Panc1 (cell line): ENCODE data around the gene CACNG3. TPM values are rescaled to one million over a fixed set of nuclear protein-coding genes. Genes with fewer than 3 reads are reported as not detected.

Experiments used
- ATAC-seq: fragments of 200-7000 bp; cut with Tn5 transposase; 2 replicates; pipeline ENCODE4 v1.9.1; 2020; ENCODE audit warnings: mild to moderate bottlenecking, moderate library complexity
- BruUV-seq: library from RNA; stranded (reverse); fragments of 400-500 nt; replicated peaks from 2 replicates; lab custom pipeline; 2021; lab: Mats Ljungman, UMichigan
- CTCF ChIA-PET: fragments of 300-600 bp; sonication (Branson Sonifier 250); formaldehyde crosslinking; loops from one replicate; lab custom pipeline; 2022; ENCODE audit warnings: antibody characterized with exemption; lab: Charles Lee
- POLR2A ChIA-PET: fragments of 300-600 bp; sonication (Branson Sonifier 250); formaldehyde crosslinking; loops from one replicate; lab custom pipeline; 2022; ENCODE audit warnings: antibody characterized with exemption; lab: Charles Lee
- DNase-seq: peaks from one replicate; pipeline ENCODE4 v3.0.0-alpha.2; 2010; ENCODE audit warnings: low read depth, low spot score
- H3K27ac ChIP-seq: 2 replicates; pipeline ENCODE4 v1.5.1; 2011; ENCODE audit warnings: mild to moderate bottlenecking, low read length, inconsistent platforms
- H3K27me3 ChIP-seq: fragments of 200-500 bp; sonication (Bioruptor generic); 2 replicates; pipeline ENCODE4 v1.6.0; 2014; ENCODE audit warnings: low read length, inconsistent platforms; ENCODE audit not compliant: control insufficient read depth, insufficient read depth
- H3K36me3 ChIP-seq: fragments of 200-500 bp; sonication (Bioruptor generic); 2 replicates; pipeline ENCODE4 v1.5.1; 2014; ENCODE audit warnings: inconsistent platforms, mild to moderate bottlenecking, low read length, moderate library complexity; ENCODE audit not compliant: control insufficient read depth, insufficient read depth
- H3K4me1 ChIP-seq: 2 replicates; pipeline ENCODE4 v1.5.1; 2011; ENCODE audit warnings: inconsistent platforms, mild to moderate bottlenecking, low read length, moderate library complexity; ENCODE audit not compliant: control insufficient read depth, insufficient read depth
- H3K4me3 ChIP-seq, 2 experiments: 2 replicates each; pipeline ENCODE4 v1.5.1; 2011 to 2012; ENCODE audit warnings: low read depth in 2 of 2, low read length in 2 of 2, mild to moderate bottlenecking in 2 of 2, inconsistent platforms in 1 of 2, moderate library complexity in 1 of 2
- H3K9me3 ChIP-seq: fragments of 200-500 bp; sonication (Bioruptor generic); 2 replicates; pipeline ENCODE4 v1.5.1; 2014; ENCODE audit warnings: low read depth, mild to moderate bottlenecking, inconsistent platforms, low read length, moderate library complexity; ENCODE audit not compliant: control insufficient read depth, insufficient read depth
- POLR2AphosphoS5 ChIP-seq: IDR thresholded peaks from 2 replicates; pipeline ENCODE4 v1.6.1; 2012; ENCODE audit warnings: mild to moderate bottlenecking, low read depth, low read length, moderate library complexity
- SIN3A ChIP-seq: IDR thresholded peaks from 2 replicates; pipeline ENCODE4 v1.6.1; 2012; ENCODE audit warnings: low read depth, mild to moderate bottlenecking, low read length, moderate library complexity, borderline replicate concordance; ENCODE audit not compliant: insufficient read depth
- in situ Hi-C: cut with HindIII; loops from 2 replicates; pipeline ENCODE4 v1.10.0; 2016; ENCODE audit warnings: low sequenced_read_pairs, low pct_unique_long_range_greater_than_20kb
- intact Hi-C: fragments of 100-400 bp; cut with micrococcal nuclease; formaldehyde crosslinking; loops from one replicate; pipeline ENCODE4 v1.10.0; 2022; ENCODE audit not compliant: unreplicated experiment
- total RNA-seq: library from RNA; stranded (reverse); gene quantifications from one replicate; pipeline ENCODE4 v1.2.1, GENCODE V29; 2021; ENCODE audit not compliant: unreplicated experiment
- TF ChIP-seq, protein P1 (sequence below): fragments of 450-650 bp; IDR thresholded peaks from 2 replicates; pipeline ENCODE4 v1.5.1; 2017; ENCODE audit warnings: mild to moderate bottlenecking
- TF ChIP-seq, protein P2 (sequence below), 2 experiments: IDR thresholded peaks; 2 replicates each; pipeline ENCODE4 v1.6.1; 2011 to 2012; ENCODE audit warnings: low read depth in 2 of 2, control low read depth in 1 of 2, low read length in 1 of 2, mild to moderate bottlenecking in 1 of 2, moderate library complexity in 1 of 2; ENCODE audit not compliant: insufficient read depth in 1 of 2

The CACNG3 gene
- total RNA-seq, 1 experiment from 2014 or later = not detected

DNA sequence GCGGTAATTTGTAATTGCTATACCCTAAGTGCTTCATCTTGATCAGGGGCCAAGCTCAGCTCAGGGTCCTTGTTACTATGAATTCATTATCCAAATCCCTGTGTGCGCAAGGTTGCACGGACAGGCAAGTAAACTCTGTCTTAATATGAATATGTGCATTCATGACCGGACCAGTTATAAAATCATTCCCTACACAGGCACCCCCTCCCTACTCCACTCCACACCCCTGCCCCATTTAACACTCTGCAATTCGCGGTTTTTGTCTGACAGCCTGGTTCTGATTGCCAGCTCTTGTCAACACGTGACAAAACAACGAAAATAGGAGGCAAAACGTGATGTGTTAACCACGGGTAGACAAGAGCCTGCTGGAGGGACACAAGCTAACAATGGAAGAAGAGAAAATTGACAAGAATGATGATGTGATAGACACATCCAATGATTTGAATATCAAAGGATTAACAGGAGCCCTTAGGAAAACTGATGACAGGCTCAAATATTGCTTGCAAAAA lies 76.5 kb downstream of the CACNG3 start:
- no peak for TF ChIP-seq POLR2AphosphoS5
- TF ChIP-seq, protein P1, sequence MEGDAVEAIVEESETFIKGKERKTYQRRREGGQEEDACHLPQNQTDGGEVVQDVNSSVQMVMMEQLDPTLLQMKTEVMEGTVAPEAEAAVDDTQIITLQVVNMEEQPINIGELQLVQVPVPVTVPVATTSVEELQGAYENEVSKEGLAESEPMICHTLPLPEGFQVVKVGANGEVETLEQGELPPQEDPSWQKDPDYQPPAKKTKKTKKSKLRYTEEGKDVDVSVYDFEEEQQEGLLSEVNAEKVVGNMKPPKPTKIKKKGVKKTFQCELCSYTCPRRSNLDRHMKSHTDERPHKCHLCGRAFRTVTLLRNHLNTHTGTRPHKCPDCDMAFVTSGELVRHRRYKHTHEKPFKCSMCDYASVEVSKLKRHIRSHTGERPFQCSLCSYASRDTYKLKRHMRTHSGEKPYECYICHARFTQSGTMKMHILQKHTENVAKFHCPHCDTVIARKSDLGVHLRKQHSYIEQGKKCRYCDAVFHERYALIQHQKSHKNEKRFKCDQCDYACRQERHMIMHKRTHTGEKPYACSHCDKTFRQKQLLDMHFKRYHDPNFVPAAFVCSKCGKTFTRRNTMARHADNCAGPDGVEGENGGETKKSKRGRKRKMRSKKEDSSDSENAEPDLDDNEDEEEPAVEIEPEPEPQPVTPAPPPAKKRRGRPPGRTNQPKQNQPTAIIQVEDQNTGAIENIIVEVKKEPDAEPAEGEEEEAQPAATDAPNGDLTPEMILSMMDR = no peak
- H3K27ac ChIP-seq = no peak overlapping the region
- no peaks in the 10 kb centered on the region for H3K27me3 ChIP-seq
- no peak for DNase-seq
- no peaks in the 10 kb centered on the region for H3K4me1 ChIP-seq
- in situ Hi-C loops = no loop called here
- ATAC-seq = no peak
- BruUV-seq = no TSS peak
- intact Hi-C loops = no loop called here
- H3K36me3 ChIP-seq = no peaks in the 10 kb centered on the region
- no peaks in the 10 kb centered on the region for H3K9me3 ChIP-seq
- H3K4me3 ChIP-seq = no peak overlapping the region
- ChIA-PET POLR2A (no interaction called here), CTCF (interaction anchor here (0.7 kb wide), 1 partner anchor 262 kb away, joined by 4 read pairs; no protein-coding TSS in a partner anchor)

DNA sequence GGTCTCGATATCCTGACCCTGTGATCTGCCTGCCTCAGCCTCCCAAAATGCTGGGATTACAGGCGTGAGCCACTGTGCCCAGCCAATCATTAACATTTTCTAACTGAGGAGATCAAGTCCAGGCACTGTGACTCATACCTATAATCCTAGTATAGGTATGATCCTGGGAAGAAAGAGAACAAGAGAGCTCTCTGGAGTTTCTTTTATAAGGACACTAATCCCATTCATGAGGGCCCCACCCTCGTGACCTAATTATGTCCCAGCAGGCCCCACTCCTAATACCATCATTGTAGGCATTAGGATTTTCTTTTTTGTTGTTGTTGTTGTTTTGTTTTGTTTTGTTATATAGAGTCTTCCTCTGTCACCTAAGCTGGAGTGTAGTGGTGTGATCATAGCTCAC lies 80.4 kb downstream of the CACNG3 start:
- H3K9me3 ChIP-seq = no peaks in the 10 kb centered on the region
- H3K4me1 ChIP-seq = no peaks in the 10 kb centered on the region
- H3K27me3 ChIP-seq = no peaks in the 10 kb centered on the region
- in situ Hi-C loops = no loop called here
- POLR2A ChIA-PET = no interaction called here
- intact Hi-C loops = no loop called here
- no peak overlapping the region for H3K4me3 ChIP-seq
- no peak for DNase-seq
- H3K36me3 ChIP-seq = no peaks in the 10 kb centered on the region
- TF ChIP-seq, protein P1 = no peak
- TF ChIP-seq, protein P2, sequence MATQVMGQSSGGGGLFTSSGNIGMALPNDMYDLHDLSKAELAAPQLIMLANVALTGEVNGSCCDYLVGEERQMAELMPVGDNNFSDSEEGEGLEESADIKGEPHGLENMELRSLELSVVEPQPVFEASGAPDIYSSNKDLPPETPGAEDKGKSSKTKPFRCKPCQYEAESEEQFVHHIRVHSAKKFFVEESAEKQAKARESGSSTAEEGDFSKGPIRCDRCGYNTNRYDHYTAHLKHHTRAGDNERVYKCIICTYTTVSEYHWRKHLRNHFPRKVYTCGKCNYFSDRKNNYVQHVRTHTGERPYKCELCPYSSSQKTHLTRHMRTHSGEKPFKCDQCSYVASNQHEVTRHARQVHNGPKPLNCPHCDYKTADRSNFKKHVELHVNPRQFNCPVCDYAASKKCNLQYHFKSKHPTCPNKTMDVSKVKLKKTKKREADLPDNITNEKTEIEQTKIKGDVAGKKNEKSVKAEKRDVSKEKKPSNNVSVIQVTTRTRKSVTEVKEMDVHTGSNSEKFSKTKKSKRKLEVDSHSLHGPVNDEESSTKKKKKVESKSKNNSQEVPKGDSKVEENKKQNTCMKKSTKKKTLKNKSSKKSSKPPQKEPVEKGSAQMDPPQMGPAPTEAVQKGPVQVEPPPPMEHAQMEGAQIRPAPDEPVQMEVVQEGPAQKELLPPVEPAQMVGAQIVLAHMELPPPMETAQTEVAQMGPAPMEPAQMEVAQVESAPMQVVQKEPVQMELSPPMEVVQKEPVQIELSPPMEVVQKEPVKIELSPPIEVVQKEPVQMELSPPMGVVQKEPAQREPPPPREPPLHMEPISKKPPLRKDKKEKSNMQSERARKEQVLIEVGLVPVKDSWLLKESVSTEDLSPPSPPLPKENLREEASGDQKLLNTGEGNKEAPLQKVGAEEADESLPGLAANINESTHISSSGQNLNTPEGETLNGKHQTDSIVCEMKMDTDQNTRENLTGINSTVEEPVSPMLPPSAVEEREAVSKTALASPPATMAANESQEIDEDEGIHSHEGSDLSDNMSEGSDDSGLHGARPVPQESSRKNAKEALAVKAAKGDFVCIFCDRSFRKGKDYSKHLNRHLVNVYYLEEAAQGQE (IDR thresholded peaks at IDR 0.05; ENCODE audit: insufficient read depth in 1 of 2, low read depth in 2 of 2, low read length in 1 of 2) = no peak
- TF ChIP-seq POLR2AphosphoS5 (no peak), SIN3A (no peak)
- no peak overlapping the region for H3K27ac ChIP-seq
- BruUV-seq = no TSS peak
- no peak for ATAC-seq
- CTCF ChIA-PET = no interaction called here
